Hepatic stellate cell (primary cell): ENCODE results near the gene HNRNPL.
A peak's percentile ranks its signal among the peaks of the same experiment; 100 is the strongest.
"Not testable (repeated sequence)": the region's sequence is repeated elsewhere in the genome, so short reads cannot be mapped to it uniquely, and the experiment has no call there.

Source experiments
- DNase-seq: peaks from one replicate; pipeline ENCODE4 v3.0.0; 2011; ENCODE audit warnings: low spot score

HNRNPL gene

GRCh38 chr19:38849860-38850435 lies at the start of gene HNRNPL:
HNRNPL (minus strand) TSS chr19:38849986; CDS start chr19:38849966, 20 bp downstream.
- peak; percentile 97 for DNase-seq

- peak; percentile 39 for DNase-seq
Measured at GRCh38 chr19:38898788-38899446, 49.1 kb upstream of the HNRNPL start.

DNA sequence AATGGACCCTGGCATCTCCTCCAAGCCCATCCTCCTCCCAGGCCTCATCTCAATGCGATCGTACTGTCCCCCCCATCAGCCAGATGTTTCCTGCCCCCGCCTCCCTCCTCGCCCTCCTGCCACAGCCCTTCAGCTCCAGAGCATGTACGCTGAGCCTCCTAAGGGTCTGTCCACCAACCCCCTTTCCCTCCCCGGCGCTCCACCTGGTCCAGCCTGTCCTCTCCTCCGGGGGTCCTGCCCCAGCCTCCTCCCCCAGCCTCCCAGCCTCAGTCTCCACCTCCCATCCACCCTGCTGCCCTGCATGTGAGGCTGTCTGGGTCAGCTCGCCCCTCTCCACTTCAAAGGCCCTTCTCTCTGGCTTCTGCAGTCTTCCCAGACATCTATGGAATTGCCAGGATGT lies 45.2 kb upstream of the HNRNPL start:
- no peak for DNase-seq

- no peak for DNase-seq
Measured at GRCh38 chr19:38893341-38893771, 43.6 kb upstream of the HNRNPL start.

DNA sequence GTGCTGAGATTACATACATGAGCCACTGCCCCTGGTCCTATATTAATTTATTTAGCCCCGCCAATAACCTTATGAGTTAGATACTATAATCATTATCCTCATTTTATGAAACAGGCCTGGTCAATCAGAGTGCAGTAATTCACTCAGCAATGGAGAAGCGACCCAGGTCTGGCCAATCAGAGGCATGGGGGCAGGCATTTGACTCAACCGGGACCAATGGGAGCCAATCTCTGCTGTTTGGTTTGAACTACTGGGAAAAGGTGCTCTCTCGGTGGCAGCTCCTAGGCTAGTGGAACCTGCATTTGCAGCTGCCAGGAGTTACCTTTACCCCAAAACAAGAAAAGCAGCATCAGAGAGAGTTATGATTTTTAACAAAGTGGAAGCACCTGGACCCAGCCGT lies 43.1 kb upstream of the HNRNPL start:
- DNase-seq, result no peak

DNA sequence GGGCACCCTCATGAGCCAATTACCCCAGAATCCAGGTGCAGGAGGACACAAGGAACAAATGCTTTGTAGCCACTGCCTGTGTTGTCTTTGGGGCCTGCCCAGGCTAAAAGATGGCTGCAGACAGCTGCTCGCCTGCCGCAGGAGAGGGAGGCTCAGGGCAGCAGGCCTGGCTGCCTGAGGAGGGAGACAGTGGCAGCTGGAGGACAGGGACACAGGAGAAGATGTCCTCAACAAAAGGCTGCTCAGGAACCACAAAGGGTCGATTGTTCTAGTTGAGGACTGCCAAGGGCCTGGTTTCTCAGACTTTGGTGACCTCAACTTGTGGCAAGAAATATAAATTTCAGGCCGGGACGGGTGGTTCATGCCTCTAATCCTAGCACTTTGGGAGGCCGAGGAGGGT lies 42.0 kb upstream of the HNRNPL start:
- DNase-seq, result no peak

DNA sequence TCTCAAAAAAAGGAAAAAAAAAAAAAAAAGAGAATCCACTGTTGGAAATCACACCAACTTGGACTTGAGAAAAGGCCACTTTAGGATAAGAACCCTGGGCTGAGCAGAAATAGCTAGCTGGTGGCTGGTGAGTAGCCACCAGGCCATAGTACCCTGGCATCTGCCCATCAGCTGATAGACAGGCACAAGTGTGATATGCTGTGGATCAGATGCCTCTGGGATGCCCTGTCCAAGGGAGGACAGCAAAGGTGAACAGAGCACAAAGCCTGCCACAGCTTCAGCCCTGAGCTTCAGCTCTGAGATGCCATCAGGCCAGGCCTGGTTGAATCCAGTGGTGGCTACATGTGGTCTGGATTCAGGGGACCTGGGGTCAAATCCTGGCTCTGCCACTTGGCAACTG lies 40.9 kb upstream of the HNRNPL start:
- DNase-seq, result no peak

DNA sequence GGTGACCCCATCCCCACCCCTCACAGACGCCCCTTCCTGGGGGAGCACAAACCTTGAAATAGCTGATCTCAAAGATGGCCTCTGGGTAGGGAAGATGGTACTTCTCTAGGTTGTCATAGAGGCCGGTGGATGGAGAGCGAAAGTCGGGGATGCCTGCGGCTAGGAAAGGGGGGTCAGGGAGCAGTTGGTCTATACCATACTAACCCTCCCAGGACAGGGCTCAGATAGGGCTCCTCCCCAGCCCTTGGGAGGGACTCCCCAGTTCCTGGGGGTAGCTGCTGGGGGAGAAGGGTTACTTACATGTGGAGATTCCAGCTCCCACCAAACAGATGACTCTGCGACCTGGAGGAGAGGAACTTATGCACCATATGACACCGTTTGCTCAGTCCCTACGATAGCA lies 40.0 kb upstream of the HNRNPL start:
- DNase-seq, result no peak

DNA sequence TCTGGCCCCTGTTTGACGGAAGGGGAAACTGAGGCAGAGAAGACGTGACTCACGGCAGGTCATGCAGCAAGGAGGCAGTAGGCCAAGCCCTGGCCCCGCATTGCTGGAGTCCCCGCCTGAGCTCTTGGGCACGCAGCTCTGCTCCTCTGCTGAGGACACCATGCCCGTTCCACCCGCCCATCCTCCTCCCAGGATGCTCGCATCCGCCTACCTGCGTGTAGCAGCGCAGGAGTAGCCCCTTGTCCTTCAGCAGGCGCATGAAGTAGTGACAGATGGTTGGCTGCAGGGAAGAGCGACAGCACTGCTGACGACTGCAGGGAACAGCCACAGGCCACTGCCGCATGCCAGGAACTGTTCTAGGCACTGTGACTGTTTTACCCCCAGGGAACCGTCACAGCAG lies 39.1 kb upstream of the HNRNPL start:
- DNase-seq, result no peak

GRCh38 chr19:38884691-38885090 lies 34.9 kb upstream of the HNRNPL start:
- not testable (repeated sequence) for DNase-seq

GRCh38 chr19:38883286-38883685 lies 33.5 kb upstream of the HNRNPL start:
- no peak for DNase-seq

DNA sequence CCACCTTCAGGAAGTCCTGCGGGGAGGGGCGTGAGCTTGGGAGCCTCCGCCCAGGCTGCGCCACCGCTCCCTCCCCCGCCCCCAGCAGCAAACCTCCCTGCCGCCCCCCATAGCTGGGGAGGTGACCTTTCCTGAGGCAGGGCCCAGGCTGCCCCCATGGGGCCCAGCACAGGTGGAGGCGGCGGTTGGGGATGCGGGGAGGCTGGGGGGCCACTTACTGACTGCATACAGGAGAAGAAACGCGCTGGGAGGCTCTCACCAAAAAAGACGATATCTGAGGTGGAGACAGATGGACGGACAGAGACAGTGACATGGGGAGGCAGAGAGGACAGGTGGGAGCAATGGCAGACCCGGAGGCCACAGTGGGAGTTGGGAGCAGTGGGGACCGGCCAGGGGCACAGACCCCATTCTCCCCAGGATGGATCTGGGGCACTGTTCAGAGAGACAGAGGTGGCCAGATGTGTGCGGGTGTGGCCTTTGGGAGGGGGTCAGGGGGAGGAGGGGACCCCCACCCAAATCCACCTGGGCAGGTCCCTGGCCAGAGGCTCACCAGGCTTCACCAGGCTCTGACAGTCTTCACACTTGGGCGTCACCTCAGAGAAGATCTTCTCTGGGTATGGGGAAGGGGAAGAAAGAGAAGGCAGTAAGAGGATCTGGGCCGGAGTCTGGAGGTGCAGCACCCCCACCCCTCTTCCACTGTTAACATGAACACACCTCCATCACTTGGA lies 31.3 kb upstream of the HNRNPL start:
- peak; percentile 2 for DNase-seq

DNA sequence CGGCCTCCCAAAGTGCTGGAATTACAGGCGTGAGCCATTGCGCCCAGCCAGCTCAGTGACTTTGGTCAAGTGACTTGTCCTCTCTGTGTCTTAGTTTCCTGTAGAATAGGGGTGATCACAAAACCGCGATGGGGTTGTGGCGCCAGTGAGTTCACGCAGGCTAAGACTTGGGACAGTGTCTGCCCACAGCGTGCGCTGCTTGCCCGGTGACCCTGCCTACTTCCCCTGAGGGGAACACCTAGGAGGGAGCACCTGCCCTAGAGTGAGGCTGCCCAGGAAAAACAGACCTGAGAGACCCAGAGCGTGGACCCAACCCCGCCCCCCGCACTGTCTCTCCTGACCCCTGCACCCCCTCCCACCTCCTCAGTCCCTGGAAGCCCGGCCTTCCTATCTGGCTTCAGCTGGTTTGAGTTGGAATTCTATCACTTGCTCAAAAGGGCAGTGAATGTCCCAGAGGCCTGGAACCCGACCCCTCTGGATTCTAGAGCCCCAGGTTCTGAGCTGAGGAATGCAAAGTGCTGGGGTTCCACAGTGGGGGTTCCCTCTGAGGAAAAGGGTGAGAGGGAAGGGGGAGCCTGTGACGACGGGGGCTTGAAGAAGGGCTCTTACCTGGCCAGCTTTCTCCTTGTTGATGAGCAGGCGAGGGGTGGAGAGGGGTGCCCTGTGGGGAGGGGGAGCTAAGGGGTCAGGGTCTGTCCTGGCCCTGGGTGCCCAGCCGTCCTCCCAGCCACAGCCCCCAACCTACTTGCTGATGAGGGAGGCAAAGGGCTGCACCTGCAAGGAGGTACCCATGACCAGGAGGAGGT lies 30.5 kb upstream of the HNRNPL start:
- DNase-seq, result no peak

DNA sequence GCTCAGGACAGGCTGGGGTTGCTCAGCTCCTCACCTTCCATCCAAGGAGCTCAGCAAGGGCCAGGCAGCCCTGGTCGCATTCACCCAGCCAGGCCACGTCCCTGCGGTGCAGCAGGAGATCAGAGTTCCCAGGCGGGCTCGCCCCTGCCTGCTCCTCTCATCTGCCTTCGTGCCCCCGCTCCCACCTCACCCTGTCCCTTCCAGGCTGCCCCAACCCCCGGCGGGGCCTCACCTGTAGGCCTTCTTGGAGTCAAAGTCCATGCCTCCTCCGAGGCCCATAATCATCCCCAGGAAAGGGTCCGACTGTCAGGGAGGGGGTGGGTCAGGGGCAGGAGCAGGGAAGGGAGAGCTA lies 29.6 kb upstream of the HNRNPL start:
- no peak for DNase-seq

- DNase-seq, result no peak
Measured at GRCh38 chr19:38878575-38879399, 29.0 kb upstream of the HNRNPL start.

GRCh38 chr19:38877781-38878574 lies 28.2 kb upstream of the HNRNPL start, which contains the start of gene RINL:
RINL (minus strand) TSS chr19:38878275; CDS start chr19:38876742, 1,533 bp downstream.
- DNase-seq, result no peak

DNA sequence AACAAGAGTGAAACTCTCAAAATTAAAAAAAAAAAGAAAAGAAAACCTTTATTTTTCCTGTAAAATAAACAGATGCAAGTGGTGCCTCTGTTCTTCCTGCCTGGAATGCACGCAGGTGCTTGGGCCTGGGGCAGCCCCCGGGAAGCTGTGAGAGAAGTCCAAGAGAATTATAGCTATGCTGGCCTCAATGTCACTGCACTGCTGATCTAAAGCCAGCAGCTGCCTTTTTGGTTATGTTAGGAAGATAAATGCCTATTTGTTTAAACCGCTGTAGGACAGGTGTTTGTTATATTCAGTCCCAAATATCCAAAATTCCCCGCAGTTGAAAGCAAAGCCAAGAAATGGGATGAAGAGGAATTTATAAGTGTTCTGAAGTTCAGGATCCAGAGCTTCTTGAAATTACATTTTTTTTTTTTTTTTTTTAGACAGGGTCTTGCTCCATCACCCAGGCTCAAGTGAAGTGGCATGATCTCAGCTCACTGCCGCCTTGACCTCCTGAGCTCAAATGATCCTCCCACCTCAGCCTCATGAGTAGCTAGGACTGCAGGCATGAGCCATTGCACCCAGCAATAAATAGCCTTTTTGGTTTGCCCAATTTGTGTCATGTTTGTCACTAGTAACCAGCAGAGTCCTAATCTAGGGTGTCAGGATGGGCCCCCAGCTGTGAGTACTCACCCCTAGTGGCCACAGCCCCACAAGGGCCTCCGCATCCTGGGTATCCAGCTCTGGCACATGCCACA lies 26.0 kb upstream of the HNRNPL start:
- no peak for DNase-seq

DNA sequence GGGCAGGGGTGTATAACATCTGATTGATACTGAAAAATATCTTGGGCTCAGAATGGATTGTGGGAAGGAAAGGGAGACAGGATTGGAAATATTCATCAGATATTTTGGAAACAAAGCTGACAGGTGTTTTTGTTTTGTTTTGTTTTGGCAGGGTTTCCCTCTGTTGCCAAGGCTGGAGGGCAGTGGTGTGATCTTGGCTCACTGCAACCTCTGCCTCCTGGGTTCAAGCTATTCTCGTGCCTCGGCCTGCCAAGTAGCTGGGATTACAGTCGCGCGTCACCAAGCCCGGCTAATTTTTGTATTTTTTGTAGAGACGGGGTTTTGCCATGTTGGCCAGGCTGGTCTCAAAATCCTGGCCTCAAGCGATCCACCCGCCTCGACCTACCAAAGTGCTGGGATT lies 23.6 kb upstream of the HNRNPL start:
- not testable (repeated sequence) for DNase-seq

- DNase-seq, result no peak
Measured at GRCh38 chr19:38870612-38871011, 20.8 kb upstream of the HNRNPL start.
